ENCODE measurements around the gene LRBA.

The LRBA gene

GRCh38 chr4:150261571-150261970, 753.5 kb downstream of the LRBA start:
- TF ChIP-seq CTCF (conservative IDR thresholded peaks at IDR 0.05; ENCODE audit: low read depth, low read length) = no peak
- no peak for DNase-seq (ENCODE audit: low read depth)
- H3K4me3 ChIP-seq (ENCODE audit: low read length) = no peak overlapping the region

GRCh38 chr4:150259861-150260567, 755.1 kb downstream of the LRBA start:
- TF ChIP-seq CTCF (conservative IDR thresholded peaks at IDR 0.05; ENCODE audit: low read depth, low read length) = no peak
- no peak overlapping the region for H3K4me3 ChIP-seq (ENCODE audit: low read length)
- no peak for DNase-seq (ENCODE audit: low read depth)

- no peak for TF ChIP-seq CTCF (conservative IDR thresholded peaks at IDR 0.05; ENCODE audit: low read depth, low read length)
- DNase-seq (ENCODE audit: low read depth) = no peak
These were observed 756.5 kb downstream of the LRBA start for GRCh38 chr4:150258569-150258968.

GRCh38 chr4:150256841-150257730, 758.0 kb downstream of the LRBA start:
- no peak for TF ChIP-seq CTCF (conservative IDR thresholded peaks at IDR 0.05; ENCODE audit: low read depth, low read length)
- DNase-seq (ENCODE audit: low read depth) = no peak

More at GRCh38 chr4:150258569-150258968, 756.5 kb downstream of the LRBA start:
- H3K4me3 ChIP-seq (ENCODE audit: low read length) = no peak overlapping the region

GRCh38 chr4:150256225-150256620, 758.9 kb downstream of the LRBA start:
- no peak for DNase-seq (ENCODE audit: low read depth)
- H3K4me3 ChIP-seq (ENCODE audit: low read length) = no peak overlapping the region
- no peak for TF ChIP-seq CTCF (conservative IDR thresholded peaks at IDR 0.05; ENCODE audit: low read depth, low read length)

More at GRCh38 chr4:150256841-150257730, 758.0 kb downstream of the LRBA start:
- no peak overlapping the region for H3K4me3 ChIP-seq (ENCODE audit: low read length)

GRCh38 chr4:150255610-150256224, 759.4 kb downstream of the LRBA start:
- H3K4me3 ChIP-seq (ENCODE audit: low read length) = no peak overlapping the region
- no peak for TF ChIP-seq CTCF (conservative IDR thresholded peaks at IDR 0.05; ENCODE audit: low read depth, low read length)
- no peak for DNase-seq (ENCODE audit: low read depth)
